Gastroesophageal sphincter (tissue), 4 donors: ENCODE data around the gene DLGAP5. TPM values are rescaled to one million over a fixed set of nuclear protein-coding genes. Genes with fewer than 3 reads are reported as not detected.

ENCODE experiments used
- ATAC-seq: fragments of 150-250 bp; one replicate; pipeline ENCODE4 v1.9.1; 2016; ENCODE audit warnings: mild to moderate bottlenecking, moderate library complexity
- H3K27ac ChIP-seq, 4 donors: fragments of 200-600 bp; sonication (generic) in 3 of 4; 1 replicate in 3 of 4; 2 replicates in 1 of 4; pipeline ENCODE4 v1.5.1; 2016 to 2019
- H3K27me3 ChIP-seq: fragments of 200-600 bp; sonication (generic); one replicate; pipeline ENCODE4 v1.5.1; 2019
- H3K36me3 ChIP-seq, 2 donors: fragments of 200-600 bp; sonication (generic); one replicate each; pipeline ENCODE4 v1.5.1; 2019; ENCODE audit warnings: control low read depth in 1 of 2
- H3K4me1 ChIP-seq, 3 donors: fragments of 200-600 bp; sonication (generic); 1 replicate in 2 of 3; 2 replicates in 1 of 3; pipeline ENCODE4 v1.5.1; 2016 to 2019; ENCODE audit warnings: control low read depth in 2 of 3
- H3K4me3 ChIP-seq, 2 donors: fragments of 200-600 bp; sonication (generic); one replicate each; pipeline ENCODE4 v1.5.1; 2019; ENCODE audit warnings: mild to moderate bottlenecking in 1 of 2, moderate library complexity in 1 of 2
- H3K9me3 ChIP-seq, 3 donors: fragments of 200-600 bp; sonication (generic); one replicate each; pipeline ENCODE4 v1.5.1; 2017 to 2019; ENCODE audit warnings: control low read depth in 2 of 3
- CTCF ChIP-seq, 4 experiments: fragments of 200-600 bp in 2 of 4; fragments of 450-650 bp in 2 of 4; sonication (generic) in 1 of 4; IDR thresholded peaks; one replicate each; pipeline ENCODE4 v1.5.1; 2017 to 2019; ENCODE audit warnings: antibody characterized with exemption in 4 of 4, mild to moderate bottlenecking in 2 of 4, moderate library complexity in 2 of 4
- EP300 ChIP-seq: sonication (generic); formaldehyde crosslinking; IDR thresholded peaks from one replicate; pipeline ENCODE4 v1.6.1; 2017; ENCODE audit warnings: antibody characterized with exemption, mild to moderate bottlenecking
- POLR2A ChIP-seq, 2 donors: fragments of 450-650 bp; IDR thresholded peaks; one replicate each; pipeline ENCODE4 v1.6.1; 2017; ENCODE audit warnings: antibody characterized with exemption in 2 of 2, mild to moderate bottlenecking in 2 of 2, moderate library complexity in 1 of 2
- POLR2AphosphoS5 ChIP-seq: sonication (generic); formaldehyde crosslinking; IDR thresholded peaks from one replicate; pipeline ENCODE4 v1.6.1; 2017; ENCODE audit warnings: antibody characterized with exemption
- WGBS, 2 donors: methylation state at CpG; one replicate each; pipeline ENCODE4 v1.1.5; 2018; ENCODE audit warnings: low coverage in 1 of 2; 5-methylcytosine and 5-hydroxymethylcytosine counted together
- total RNA-seq, 4 donors: library from RNA; depleted of rRNA; stranded (reverse); fragments of >200 nt; gene quantifications; one replicate each; pipeline ENCODE4 v1.1.0, GENCODE V29; 2016

Gene DLGAP5
- total RNA-seq, 4 donors from 2014 or later, result 0.23 to 1.2 TPM; not detected in 2

GRCh38 chr14:55131370-55132137 is 59.8 kb downstream of the DLGAP5 start:
- H3K27me3 ChIP-seq, result no peaks in the 10 kb centered on the region
- no peaks in the 10 kb centered on the region for H3K9me3 ChIP-seq
- peaks cover 8 to 89% (median 23%) of the 10 kb centered on the region in 3 donors for H3K4me1 ChIP-seq
- peak overlapping the region; percentile 87 to 88 for H3K4me3 ChIP-seq
- ATAC-seq, result no peak
- H3K36me3 ChIP-seq, result no peaks in the 10 kb centered on the region
- no peak for TF ChIP-seq POLR2A (IDR thresholded peaks at IDR 0.05)
- no peak for TF ChIP-seq POLR2AphosphoS5
- peak in 2 of 4 experiments; percentile 22 to 27 for TF ChIP-seq CTCF (IDR thresholded peaks at IDR 0.05)
- TF ChIP-seq EP300, result no peak
- 40 to 65% methylated on average over 2 to 6 of the region's 7 CpGs for WGBS, 2 donors
- peak overlapping the region in 3 of 4 donors; percentile 61 to 98 (median 98) for H3K27ac ChIP-seq

GRCh38 chr14:55130196-55130550 is 61.2 kb downstream of the DLGAP5 start:
- TF ChIP-seq EP300 (no peak), CTCF (IDR thresholded peaks at IDR 0.05) (no peak), POLR2A (IDR thresholded peaks at IDR 0.05) (no peak), POLR2AphosphoS5 (no peak)
- Histone ChIP-seq H3K36me3 (no peaks in the 10 kb centered on the region), H3K27ac (peak overlapping the region; percentile 94 to 98 (median 97)), H3K4me3 (peak overlapping the region; percentile 87 to 88), H3K27me3 (no peaks in the 10 kb centered on the region), H3K4me1 (peaks cover 0 to 87% (median 15%) of the 10 kb centered on the region in 3 donors), H3K9me3 (no peaks in the 10 kb centered on the region)
- 19% methylated on average over 5 to 9 of the region's 10 CpGs for WGBS, 2 donors
- no peak for ATAC-seq

DNA sequence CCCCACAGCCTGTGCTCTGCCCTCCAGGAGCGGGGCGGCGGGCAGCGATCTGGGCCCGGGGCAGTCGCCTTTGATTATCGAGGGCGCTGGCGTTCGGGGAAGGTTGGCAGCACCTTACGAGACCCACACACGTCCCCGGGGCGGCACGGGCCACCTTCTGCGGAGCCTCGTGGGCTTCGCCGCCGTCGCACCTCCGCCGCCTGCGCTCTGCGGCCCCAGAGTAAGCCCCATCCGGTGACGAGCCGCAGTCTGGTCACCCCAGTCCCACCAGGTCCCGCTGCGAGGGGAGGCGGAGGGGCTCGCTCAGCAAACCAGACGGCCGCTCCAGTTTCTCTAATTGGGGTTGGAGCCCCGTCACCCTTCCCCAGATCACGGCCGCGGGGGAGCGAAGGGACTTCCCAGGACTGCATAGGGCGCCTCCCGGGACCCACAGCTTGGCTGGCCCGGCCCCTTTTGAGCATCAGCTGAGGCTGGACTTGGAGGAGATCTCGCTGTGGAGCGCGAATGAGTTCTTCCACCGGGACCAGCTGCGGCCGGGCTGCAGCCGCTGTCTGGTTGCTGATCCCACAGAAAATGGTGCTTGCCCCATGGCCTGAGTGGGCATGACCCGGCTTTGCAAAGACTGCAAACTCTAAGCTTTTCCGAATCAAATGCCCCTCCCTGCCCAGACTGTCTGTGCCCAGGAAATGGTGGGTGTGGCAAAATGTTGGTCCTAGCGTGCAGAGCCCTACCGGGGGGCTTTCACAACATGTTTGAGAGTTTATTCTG is 61.8 kb downstream of the DLGAP5 start:
- Histone ChIP-seq H3K36me3 (no peaks in the 10 kb centered on the region), H3K27me3 (no peaks in the 10 kb centered on the region), H3K9me3 (no peaks in the 10 kb centered on the region), H3K27ac (peak overlapping the region; percentile 94 to 98 (median 97)), H3K4me1 (peaks cover 0 to 81% (median 14%) of the 10 kb centered on the region in 3 donors), H3K4me3 (peak overlapping the region; percentile 87 to 88)
- TF ChIP-seq CTCF (IDR thresholded peaks at IDR 0.05), result no peak
- TF ChIP-seq POLR2A (IDR thresholded peaks at IDR 0.05), result peak in 1 of 2 donors; percentile 10
- ATAC-seq, result peak; percentile 71
- WGBS, 2 donors, result 0% methylated on average over 1 to 5 of the region's 53 CpGs

DNA sequence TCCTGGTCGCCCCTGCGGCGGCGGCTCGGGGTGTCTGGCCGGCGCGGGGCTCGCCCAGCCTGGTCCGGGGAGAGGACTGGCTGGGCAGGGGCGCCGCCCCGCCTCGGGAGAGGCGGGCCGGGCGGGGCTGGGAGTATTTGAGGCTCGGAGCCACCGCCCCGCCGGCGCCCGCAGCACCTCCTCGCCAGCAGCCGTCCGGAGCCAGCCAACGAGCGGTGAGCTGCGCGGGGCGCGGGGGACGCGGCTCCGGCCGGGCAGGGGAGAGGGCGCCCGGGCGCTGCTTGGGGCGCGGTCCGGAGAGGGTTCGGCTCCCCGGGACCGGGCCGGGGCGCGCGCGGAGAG is 62.3 kb downstream of the DLGAP5 start, which contains the start of gene LGALS3:
LGALS3 (plus strand) TSS at position 167 of the 342 bp plus-strand sequence. CDS start 8,122 bp downstream, outside the sequence.
- Histone ChIP-seq H3K27me3 (no peaks in the 10 kb centered on the region), H3K27ac (peak within 1 kb of the TSS; percentile 94 to 98 (median 97)), H3K36me3 (no peaks in the 10 kb centered on the region), H3K9me3 (no peaks in the 10 kb centered on the region), H3K4me1 (peaks cover 0 to 76% (median 8%) of the 10 kb centered on the region in 3 donors), H3K4me3 (peak within 1 kb of the TSS; percentile 87 to 88)
- TF ChIP-seq POLR2AphosphoS5 (peak; percentile 47), POLR2A (IDR thresholded peaks at IDR 0.05) (peak; percentile 95), EP300 (no peak), CTCF (IDR thresholded peaks at IDR 0.05) (peak in 1 of 4 experiments; percentile 3)
- ATAC-seq, result peak; percentile 92
- no CpG with 5 or more reads among the region's 50 CpGs for WGBS, 2 donors
